AG04450 (cell line): ENCODE measurements around the gene BAHCC1. TPM values are rescaled to one million over a fixed set of nuclear protein-coding genes. Genes with fewer than 3 reads are reported as not detected.

Experiments
- CTCF ChIA-PET: fragments of 300-600, 350-600 bp; formaldehyde crosslinking; extraction: SDS; loops from one replicate; lab custom pipeline; 2022; ENCODE audit warnings: antibody characterized with exemption, inconsistent platforms; lab: Charles Lee
- POLR2A ChIA-PET: fragments of 350-600 bp; formaldehyde crosslinking; extraction: SDS; loops from one replicate; lab custom pipeline; 2021; ENCODE audit warnings: antibody characterized with exemption, inconsistent platforms; lab: Yijun Ruan, JAX
- DNase-seq: peaks from one replicate; pipeline ENCODE4 v3.0.0-alpha.2; 2011; ENCODE audit warnings: low read depth, low spot score
- H3K27ac ChIP-seq: one replicate; pipeline ENCODE4 v1.5.1; 2012; ENCODE audit warnings: low read depth, low read length, control low read depth
- H3K27me3 ChIP-seq: one replicate; pipeline ENCODE4 v1.6.0; 2012; ENCODE audit warnings: low read length; ENCODE audit not compliant: control insufficient read depth, insufficient read depth
- H3K4me3 ChIP-seq: 2 replicates; pipeline ENCODE4 v1.5.1; 2011; ENCODE audit warnings: mild to moderate bottlenecking, low read depth, low read length, control low read depth
- H3K9me3 ChIP-seq: 2 replicates; pipeline ENCODE4 v1.5.1; 2012; ENCODE audit warnings: low read length; ENCODE audit not compliant: control insufficient read depth, insufficient read depth
- polyA plus RNA-seq: library from polyadenylated mRNA; depleted of rRNA; stranded (reverse); fragments of >200 nt; gene quantifications from 2 replicates; pipeline ENCODE4 v1.2.3, GENCODE V29; 2011; rRNA removed
- small RNA-seq: library from RNA; depleted of rRNA; stranded (forward); fragments of <200 nt; gene quantifications from one replicate; pipeline ENCODE3, GENCODE V24; 2012; ENCODE audit warnings: low read depth; ENCODE audit not compliant: insufficient read length
- TF ChIP-seq, protein P1 (sequence below): IDR thresholded peaks from 2 replicates; pipeline ENCODE4 v1.5.1; 2011; ENCODE audit warnings: low read depth, low read length, control low read depth, inconsistent platforms

BAHCC1 gene
- polyA plus RNA-seq, 1 experiment, result 1.3 TPM

DNA sequence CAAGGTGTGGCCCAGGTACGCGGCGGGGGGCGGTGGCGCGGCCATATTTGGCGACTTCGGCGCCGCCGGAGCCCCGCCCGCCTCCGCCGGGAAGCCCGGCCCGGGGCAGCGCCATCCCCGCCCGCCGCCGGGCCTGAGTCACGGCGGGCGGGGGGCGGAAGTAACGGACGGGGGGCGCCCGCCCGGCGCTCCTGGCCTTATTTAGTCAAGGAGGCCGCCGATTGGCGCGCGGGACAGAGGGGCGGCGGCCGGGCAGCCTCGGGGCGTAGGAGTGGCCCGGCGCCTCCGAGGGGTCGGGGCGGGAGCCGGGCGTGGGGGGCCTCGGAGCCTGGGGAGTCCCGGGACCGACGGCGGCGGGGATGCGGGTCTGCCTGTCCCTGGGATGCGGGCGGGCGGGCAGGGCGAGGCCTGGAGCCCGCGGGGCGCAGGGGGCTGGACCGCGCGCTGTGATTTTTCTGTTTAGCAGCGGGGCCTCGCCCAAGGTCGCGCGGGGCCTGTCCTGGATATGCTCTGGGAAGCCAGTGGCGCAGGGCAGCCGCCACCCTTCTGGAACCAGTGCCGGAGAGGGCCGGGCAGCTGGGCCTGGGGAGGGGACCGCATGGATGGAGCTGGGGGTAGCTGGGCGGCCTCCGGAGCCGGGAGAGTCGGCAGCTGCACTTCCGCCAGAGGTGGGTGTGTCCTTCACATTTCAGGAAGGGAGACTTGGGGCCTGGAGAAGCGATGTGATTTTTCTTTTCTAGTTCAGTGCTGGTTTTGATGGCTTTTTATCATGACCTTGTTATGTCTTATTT lies 119.7 kb downstream of the BAHCC1 start:
- DNase-seq, result no peak
- ChIA-PET POLR2A (interaction anchor here (0.5 to 0.9 kb wide), 3 partner anchors 117 to 1248 kb away, joined by 3 to 4 read pairs (median 4); partner anchors contain the start of gene BAHCC1), CTCF (interaction anchor here (0.5 kb wide), 1 partner anchor 16 kb away, joined by 9 read pairs; no protein-coding TSS in a partner anchor)
- H3K27ac ChIP-seq, result peak overlapping the region; percentile 98
- H3K4me3 ChIP-seq, result peak overlapping the region; percentile 83
- no peaks in the 10 kb centered on the region; the same call in 1 of the 2 replicates for H3K9me3 ChIP-seq
- H3K27me3 ChIP-seq, result no peaks in the 10 kb centered on the region
- TF ChIP-seq, protein P1, sequence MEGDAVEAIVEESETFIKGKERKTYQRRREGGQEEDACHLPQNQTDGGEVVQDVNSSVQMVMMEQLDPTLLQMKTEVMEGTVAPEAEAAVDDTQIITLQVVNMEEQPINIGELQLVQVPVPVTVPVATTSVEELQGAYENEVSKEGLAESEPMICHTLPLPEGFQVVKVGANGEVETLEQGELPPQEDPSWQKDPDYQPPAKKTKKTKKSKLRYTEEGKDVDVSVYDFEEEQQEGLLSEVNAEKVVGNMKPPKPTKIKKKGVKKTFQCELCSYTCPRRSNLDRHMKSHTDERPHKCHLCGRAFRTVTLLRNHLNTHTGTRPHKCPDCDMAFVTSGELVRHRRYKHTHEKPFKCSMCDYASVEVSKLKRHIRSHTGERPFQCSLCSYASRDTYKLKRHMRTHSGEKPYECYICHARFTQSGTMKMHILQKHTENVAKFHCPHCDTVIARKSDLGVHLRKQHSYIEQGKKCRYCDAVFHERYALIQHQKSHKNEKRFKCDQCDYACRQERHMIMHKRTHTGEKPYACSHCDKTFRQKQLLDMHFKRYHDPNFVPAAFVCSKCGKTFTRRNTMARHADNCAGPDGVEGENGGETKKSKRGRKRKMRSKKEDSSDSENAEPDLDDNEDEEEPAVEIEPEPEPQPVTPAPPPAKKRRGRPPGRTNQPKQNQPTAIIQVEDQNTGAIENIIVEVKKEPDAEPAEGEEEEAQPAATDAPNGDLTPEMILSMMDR, result no peak

DNA sequence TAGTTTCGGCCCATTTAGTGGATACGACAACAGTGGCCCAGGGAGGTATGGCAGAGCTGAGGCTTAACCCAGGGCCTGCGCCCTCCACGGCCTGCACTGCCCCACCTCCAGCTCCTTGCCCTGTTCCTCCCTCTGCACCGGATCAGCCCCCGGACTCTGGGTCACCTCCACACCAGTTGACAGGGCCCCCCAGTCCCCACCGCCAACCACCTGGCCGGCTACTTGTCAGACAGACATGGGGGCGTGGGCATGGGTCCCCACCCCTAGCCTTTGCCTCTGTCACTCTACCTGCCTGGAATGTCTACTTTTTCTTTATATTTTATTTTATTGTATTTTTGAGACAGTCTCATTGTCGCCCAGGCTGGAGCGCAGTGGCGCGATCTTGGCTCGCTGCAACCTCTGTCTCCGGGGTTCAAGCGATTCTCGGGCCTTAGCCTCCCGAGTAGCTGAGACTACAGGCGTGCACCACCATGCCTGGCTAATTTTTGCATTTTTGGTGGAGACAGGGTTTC lies 120.3 kb downstream of the BAHCC1 start:
- POLR2A ChIA-PET, result interaction anchor here (0.5 to 1.4 kb wide), 5 partner anchors 8 to 1249 kb away, joined by 3 to 14 read pairs (median 4); partner anchors contain the start of genes BAHCC1 and FSCN2
- Histone ChIP-seq H3K9me3 (no peaks in the 10 kb centered on the region; the same call in 1 of the 2 replicates), H3K27me3 (no peaks in the 10 kb centered on the region), H3K27ac (peak overlapping the region; percentile 97), H3K4me3 (peak overlapping the region; percentile 83)
- TF ChIP-seq, protein P1, result no peak
- no peak for DNase-seq
- CTCF ChIA-PET, result interaction anchor here (0.5 kb wide), 1 partner anchor 17 kb away, joined by 9 read pairs; no protein-coding TSS in a partner anchor

Small RNAs within 50 kb of the gene (small RNA-seq; reads per million reads assigned to genes)
- not detected for gene MIR3186
- not detected for gene MIR4740

Other genes starting within 250 kb of the BAHCC1 start
- gene PVALEF, start 229.9 kb upstream of the BAHCC1 start, polyA plus RNA-seq, result not detected in 2 replicates
- gene AATK, start 229.2 kb upstream of the BAHCC1 start, polyA plus RNA-seq, result 0.16 TPM in 2 replicates
- 2.2 and 3.0 TPM in 2 replicates for gene CEP131, start 172.5 kb upstream of the BAHCC1 start, polyA plus RNA-seq
- 7.5 and 10.0 TPM in 2 replicates for gene TEPSIN, start 156.4 kb upstream of the BAHCC1 start, polyA plus RNA-seq
- 133 and 181 TPM in 2 replicates for gene NDUFAF8, start 156.1 kb upstream of the BAHCC1 start, polyA plus RNA-seq
- 29.3 and 40.8 TPM in 2 replicates for gene SLC38A10, start 100.2 kb upstream of the BAHCC1 start, polyA plus RNA-seq
- 2,721 and 3,607 TPM in 2 replicates for gene ACTG1, start 117.3 kb downstream of the BAHCC1 start, polyA plus RNA-seq
- gene FSCN2, start 132.9 kb downstream of the BAHCC1 start, polyA plus RNA-seq, result 0.26 and 0.41 TPM in 2 replicates
- gene FAAP100, start 156.9 kb downstream of the BAHCC1 start, polyA plus RNA-seq, result 5.3 and 8.3 TPM in 2 replicates
- 66.5 and 77.1 TPM in 2 replicates for gene NPLOC4, start 241.7 kb downstream of the BAHCC1 start, polyA plus RNA-seq
- gene TSPAN10, start 241.7 kb downstream of the BAHCC1 start, polyA plus RNA-seq, result 0.92 and 0.98 TPM in 2 replicates